Measurements from ENCODE around the gene SYNDIG1. TPM values are rescaled to one million over a fixed set of nuclear protein-coding genes. Genes with fewer than 3 reads are reported as not detected.

SYNDIG1 gene
- total and polyA plus RNA-seq, 2 of the 4 experiments (the other 2 are of a cell fraction), result not detected

DNA sequence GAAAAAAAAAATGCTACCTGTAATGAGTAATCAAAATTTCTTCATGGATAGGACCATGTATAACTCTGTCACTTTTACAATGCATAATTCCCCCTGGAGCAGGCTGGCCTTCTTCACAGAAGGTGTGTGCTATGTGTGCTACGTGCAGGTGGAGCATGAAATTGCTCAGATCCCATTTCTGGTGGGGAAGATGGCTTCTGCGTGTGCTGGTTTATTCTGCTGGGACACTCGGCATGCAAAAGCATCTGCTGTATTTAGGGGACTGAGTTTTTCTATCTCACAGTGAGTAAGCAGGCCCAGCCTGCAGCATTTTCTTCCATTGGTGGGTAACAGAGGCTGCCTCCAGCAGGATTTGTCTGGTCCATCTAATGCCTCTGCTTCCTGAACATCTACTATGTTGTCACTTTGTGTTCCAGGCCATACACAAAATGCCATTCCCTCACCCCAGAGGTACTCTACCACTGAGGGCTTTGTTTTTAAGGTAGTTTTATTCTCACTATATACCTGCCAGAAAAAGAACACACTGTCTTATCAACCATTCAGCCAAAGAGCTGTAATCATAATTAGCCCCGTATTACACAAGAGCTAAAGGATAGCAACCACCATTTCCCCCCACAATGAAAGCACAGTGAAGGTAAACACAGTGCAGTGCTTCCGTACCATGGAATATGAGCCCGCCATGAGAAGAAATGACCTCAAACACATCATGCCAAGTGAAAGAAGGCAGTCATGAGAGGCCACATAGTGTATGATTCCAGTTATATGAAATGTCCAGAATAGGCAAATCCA, 62.4 kb downstream of the SYNDIG1 start:
- H2AFZ ChIP-seq (replicated peaks; ENCODE audit: low read length, poor library complexity), result no peak overlapping the region
- no peak overlapping the region for H3K4me3 ChIP-seq (ENCODE audit: insufficient read depth, low read depth, low read length)
- in situ Hi-C loops (cut with MboI; ENCODE audit: low sequenced_read_pairs), result no loop called here
- no peaks in the 10 kb centered on the region for H3K4me1 ChIP-seq (ENCODE audit: control insufficient read depth, insufficient read depth, low read length)
- ChIA-PET POLR2A (ENCODE audit: unreplicated experiment) (no interaction called here), CTCF (no interaction called here)
- no peak overlapping the region for H3K9ac ChIP-seq (ENCODE audit: low read depth, low read length)
- no peak overlapping the region for H2BK120ac ChIP-seq (ENCODE audit: low read depth, low read length)
- H3K79me1 ChIP-seq (ENCODE audit: low read depth in 1 of 2, low read length in 2 of 2), result no peaks in the 10 kb centered on the region
- no peak overlapping the region for H4K8ac ChIP-seq (ENCODE audit: low read depth in 2 of 2, low read length in 2 of 2)
- H2AK9ac ChIP-seq (replicated peaks; ENCODE audit: low read depth, low read length, poor library complexity), result no peak overlapping the region
- H3K9me1 ChIP-seq (ENCODE audit: insufficient read depth, low read length), result no peaks in the 10 kb centered on the region
- no peak overlapping the region for H3K56ac ChIP-seq (ENCODE audit: extremely low read depth, insufficient read depth, low read length)
- H3K36me3 ChIP-seq (ENCODE audit: control insufficient read depth, insufficient read depth, low read length), result no peaks in the 10 kb centered on the region
- TF ChIP-seq MAZ (IDR thresholded peaks at IDR 0.05; ENCODE audit: borderline replicate concordance, low read depth, low read length) (no peak), SMC3 (IDR thresholded peaks at IDR 0.05; ENCODE audit: low read depth, low read length) (no peak), NFE2L2 (IDR thresholded peaks at IDR 0.05; ENCODE audit: low read depth, low read length) (no peak), FOS (IDR thresholded peaks at IDR 0.05; ENCODE audit: low read depth, low read length) (no peak), CHD1 (IDR thresholded peaks at IDR 0.05; ENCODE audit: low read depth, low read length) (no peak), MAFK (IDR thresholded peaks at IDR 0.05; ENCODE audit: low read depth, low read length) (no peak), RFX5 (IDR thresholded peaks at IDR 0.05; ENCODE audit: low read depth, low read length) (no peak), BHLHE40 (IDR thresholded peaks at IDR 0.05; ENCODE audit: low read depth, low read length) (no peak), POLR2A (IDR thresholded peaks at IDR 0.05; ENCODE audit: low read depth, low read length) (no peak), CEBPB (IDR thresholded peaks at IDR 0.05; ENCODE audit: low read depth, low read length) (no peak), RAD21 (IDR thresholded peaks at IDR 0.05; ENCODE audit: low read length) (no peak)
- TF ChIP-seq, protein P1, sequence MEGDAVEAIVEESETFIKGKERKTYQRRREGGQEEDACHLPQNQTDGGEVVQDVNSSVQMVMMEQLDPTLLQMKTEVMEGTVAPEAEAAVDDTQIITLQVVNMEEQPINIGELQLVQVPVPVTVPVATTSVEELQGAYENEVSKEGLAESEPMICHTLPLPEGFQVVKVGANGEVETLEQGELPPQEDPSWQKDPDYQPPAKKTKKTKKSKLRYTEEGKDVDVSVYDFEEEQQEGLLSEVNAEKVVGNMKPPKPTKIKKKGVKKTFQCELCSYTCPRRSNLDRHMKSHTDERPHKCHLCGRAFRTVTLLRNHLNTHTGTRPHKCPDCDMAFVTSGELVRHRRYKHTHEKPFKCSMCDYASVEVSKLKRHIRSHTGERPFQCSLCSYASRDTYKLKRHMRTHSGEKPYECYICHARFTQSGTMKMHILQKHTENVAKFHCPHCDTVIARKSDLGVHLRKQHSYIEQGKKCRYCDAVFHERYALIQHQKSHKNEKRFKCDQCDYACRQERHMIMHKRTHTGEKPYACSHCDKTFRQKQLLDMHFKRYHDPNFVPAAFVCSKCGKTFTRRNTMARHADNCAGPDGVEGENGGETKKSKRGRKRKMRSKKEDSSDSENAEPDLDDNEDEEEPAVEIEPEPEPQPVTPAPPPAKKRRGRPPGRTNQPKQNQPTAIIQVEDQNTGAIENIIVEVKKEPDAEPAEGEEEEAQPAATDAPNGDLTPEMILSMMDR (conservative IDR thresholded peaks at IDR 0.05; ENCODE audit: low read depth, low read length), result no peak
- TF ChIP-seq, protein P2, sequence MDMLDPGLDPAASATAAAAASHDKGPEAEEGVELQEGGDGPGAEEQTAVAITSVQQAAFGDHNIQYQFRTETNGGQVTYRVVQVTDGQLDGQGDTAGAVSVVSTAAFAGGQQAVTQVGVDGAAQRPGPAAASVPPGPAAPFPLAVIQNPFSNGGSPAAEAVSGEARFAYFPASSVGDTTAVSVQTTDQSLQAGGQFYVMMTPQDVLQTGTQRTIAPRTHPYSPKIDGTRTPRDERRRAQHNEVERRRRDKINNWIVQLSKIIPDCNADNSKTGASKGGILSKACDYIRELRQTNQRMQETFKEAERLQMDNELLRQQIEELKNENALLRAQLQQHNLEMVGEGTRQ (IDR thresholded peaks at IDR 0.05; ENCODE audit: low read depth, low read length), result no peak
- TF ChIP-seq, protein P3, sequence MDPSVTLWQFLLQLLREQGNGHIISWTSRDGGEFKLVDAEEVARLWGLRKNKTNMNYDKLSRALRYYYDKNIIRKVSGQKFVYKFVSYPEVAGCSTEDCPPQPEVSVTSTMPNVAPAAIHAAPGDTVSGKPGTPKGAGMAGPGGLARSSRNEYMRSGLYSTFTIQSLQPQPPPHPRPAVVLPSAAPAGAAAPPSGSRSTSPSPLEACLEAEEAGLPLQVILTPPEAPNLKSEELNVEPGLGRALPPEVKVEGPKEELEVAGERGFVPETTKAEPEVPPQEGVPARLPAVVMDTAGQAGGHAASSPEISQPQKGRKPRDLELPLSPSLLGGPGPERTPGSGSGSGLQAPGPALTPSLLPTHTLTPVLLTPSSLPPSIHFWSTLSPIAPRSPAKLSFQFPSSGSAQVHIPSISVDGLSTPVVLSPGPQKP (IDR thresholded peaks at IDR 0.05; ENCODE audit: borderline replicate concordance, low read depth, low read length), result no peak
- ATAC-seq (ENCODE audit: low read depth), result no peak
- no peak overlapping the region for H3K23ac ChIP-seq (ENCODE audit: low read depth, low read length)
- H4K5ac ChIP-seq (ENCODE audit: low read depth, low read length), result no peak overlapping the region
- no peaks in the 10 kb centered on the region for H4K20me1 ChIP-seq (ENCODE audit: insufficient read depth, low read length)
- no peak overlapping the region for H4K91ac ChIP-seq (ENCODE audit: insufficient read depth, low read depth, low read length)
- H2BK20ac ChIP-seq (ENCODE audit: low read depth, low read length), result no peak overlapping the region
- no peak overlapping the region for H3K4me2 ChIP-seq (ENCODE audit: low read depth, low read length)
- H3K4ac ChIP-seq (ENCODE audit: low read depth, low read length), result no peak overlapping the region
- DNase-seq, result no peak
- no TSS peak for BruUV-seq (replicated peaks)
- no peaks in the 10 kb centered on the region; the same call in 1 of the 2 replicates for H3K27me3 ChIP-seq (ENCODE audit: control insufficient read depth, insufficient read depth, low read length)
- H3K14ac ChIP-seq (replicated peaks; ENCODE audit: low read depth, low read length), result no peak overlapping the region
- H3K9me3 ChIP-seq (ENCODE audit: control insufficient read depth, insufficient read depth, low read length), result no peaks in the 10 kb centered on the region
- no peak overlapping the region for H2BK5ac ChIP-seq (ENCODE audit: low read depth, low read length, poor library complexity, severe bottlenecking)
- H3K27ac ChIP-seq (ENCODE audit: insufficient read depth, low read length), result no peak overlapping the region
- 53% methylated on average over 2 of the region's 6 CpGs; no CpG with 5 or more reads in 1 of the 2 experiments for WGBS, 2 experiments (ENCODE audit: extremely low coverage in 2 of 2, insufficient read length in 1 of 2)
- H2BK15ac ChIP-seq (ENCODE audit: low read depth, low read length), result no peak overlapping the region
- intact Hi-C loops (cut with micrococcal nuclease), result no loop called here
- H3K18ac ChIP-seq (ENCODE audit: low read depth, low read length), result no peak overlapping the region
- H2AK5ac ChIP-seq (ENCODE audit: low read depth, low read length), result no peak overlapping the region
- dilution Hi-C loops (cut with HindIII; ENCODE audit: low sequenced_read_pairs, unreplicated experiment), result no loop called here

Data from IMR-90 (cell line).